HG03097 (cell line): ENCODE data around the gene STX1A.
"Not testable (repeated sequence)": the region's sequence is repeated elsewhere in the genome, so short reads cannot be mapped to it uniquely, and the experiment has no call there.

Source experiments
- ATAC-seq: cut with Tn5 transposase; IDR thresholded peaks from one replicate; pipeline ENCODE4 v1.9.1; 2021; ENCODE audit not compliant: unreplicated experiment, low FRiP score

STX1A gene

DNA sequence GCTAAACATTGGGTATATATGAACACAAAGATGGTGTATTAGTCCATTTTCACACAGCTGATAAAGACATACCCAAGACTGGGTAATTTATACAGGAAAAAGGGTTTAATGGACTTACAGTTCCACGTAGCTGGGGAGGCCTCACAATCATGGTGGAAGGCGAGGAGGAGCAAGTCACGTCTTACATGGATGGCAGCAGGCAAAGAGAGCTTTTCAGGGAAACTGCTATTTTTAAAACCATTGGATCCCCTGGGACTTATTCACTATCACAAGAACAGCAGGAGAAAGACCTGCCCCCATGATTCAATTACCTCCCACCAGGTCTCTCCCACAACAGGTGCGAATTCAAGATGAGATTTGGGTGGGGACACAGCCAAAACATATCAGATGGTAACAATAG, 64.2 kb downstream of the STX1A start:
- ATAC-seq: not testable (repeated sequence)

DNA sequence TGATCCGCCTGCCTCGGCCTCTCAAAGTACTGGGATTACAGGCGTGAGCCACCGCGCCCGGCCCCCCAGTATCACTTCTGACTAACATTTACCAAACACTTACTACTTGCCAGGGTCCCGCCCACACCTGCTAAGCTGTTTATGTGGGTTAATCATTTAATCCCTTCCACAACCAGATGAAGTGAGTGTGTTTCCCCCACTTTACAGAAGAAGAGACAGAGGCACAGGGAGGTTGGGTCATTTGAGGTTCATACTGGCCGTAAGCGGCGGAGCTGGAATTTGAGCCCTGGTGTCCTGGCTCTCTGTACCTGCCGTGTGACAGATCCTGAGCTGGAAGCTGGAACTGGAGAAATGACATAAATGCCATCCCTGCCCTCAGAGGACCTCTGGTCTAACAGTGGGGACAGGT, 66.9 kb downstream of the STX1A start:
- ATAC-seq: no peak

DNA sequence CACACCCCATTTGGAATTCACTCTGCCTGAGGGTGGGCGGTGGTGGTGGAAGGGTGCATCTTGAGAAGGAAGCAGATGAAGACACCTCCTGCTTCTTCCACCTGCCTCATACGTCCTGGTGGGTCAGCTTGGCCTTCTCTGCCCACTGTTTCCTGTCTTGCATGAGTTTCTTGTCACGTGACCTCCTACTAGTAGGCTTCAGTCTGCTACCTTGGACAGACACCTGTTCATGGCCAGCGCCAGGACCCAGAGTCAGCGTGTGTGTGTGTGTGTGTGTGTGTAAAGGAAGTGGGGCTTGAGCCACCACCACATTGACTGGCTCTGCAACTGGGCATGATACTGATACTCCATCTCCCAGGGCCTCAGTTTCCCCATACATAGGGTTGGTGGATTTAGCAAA, 68.9 kb downstream of the STX1A start:
- ATAC-seq: no peak

DNA sequence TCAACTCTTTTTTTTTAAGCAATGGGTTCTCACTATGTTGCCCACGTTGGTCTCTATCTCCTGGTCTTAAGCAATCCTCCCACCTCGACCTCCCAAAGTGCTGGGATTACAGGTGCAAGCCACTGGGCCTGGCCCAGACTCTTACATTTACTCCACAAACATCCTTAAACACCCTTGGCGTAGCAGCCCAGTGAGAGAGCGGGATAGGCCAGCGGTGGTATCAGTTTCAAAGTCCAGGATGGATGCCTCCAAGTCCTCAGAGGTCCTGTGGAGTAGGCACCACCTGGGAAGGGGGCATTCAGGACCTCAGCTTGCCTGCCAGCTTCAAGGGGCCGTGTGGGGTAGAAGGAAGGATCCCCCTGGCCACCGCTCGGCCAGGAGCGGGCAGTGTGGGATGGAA, 69.9 kb downstream of the STX1A start:
- ATAC-seq: no peak
